Lower lobe of right lung (tissue), 2 donors: ENCODE results near the gene IFIT3. TPM values are rescaled to one million over a fixed set of nuclear protein-coding genes. Genes with fewer than 3 reads are reported as not detected.
A peak's percentile ranks its signal among the peaks of the same experiment; 100 is the strongest.

Source experiments
- ATAC-seq, 2 donors: fragments of 200-7000 bp; cut with Tn5 transposase; one replicate each; pipeline ENCODE4 v1.9.1; 2020 to 2022; ENCODE audit warnings: mild to moderate bottlenecking in 2 of 2, moderate library complexity in 2 of 2
- DNase-seq: peaks from one replicate; pipeline ENCODE4 v3.0.0-alpha.2; 2020
- H3K27ac ChIP-seq: fragments of 200-600 bp; one replicate; pipeline ENCODE4 v1.8.0; 2022
- H3K27me3 ChIP-seq: fragments of 200-600 bp; one replicate; pipeline ENCODE4 v1.8.0; 2022; ENCODE audit warnings: low read depth
- H3K36me3 ChIP-seq: fragments of 200-600 bp; one replicate; pipeline ENCODE4 v1.8.0; 2022; ENCODE audit warnings: mild to moderate bottlenecking
- H3K4me1 ChIP-seq: fragments of 200-600 bp; one replicate; pipeline ENCODE4 v1.8.0; 2022
- H3K4me3 ChIP-seq: fragments of 200-600 bp; one replicate; pipeline ENCODE4 v1.8.0; 2022; ENCODE audit warnings: mild to moderate bottlenecking
- H3K9me3 ChIP-seq: fragments of 200-600 bp; one replicate; pipeline ENCODE4 v1.8.0; 2022
- CTCF ChIP-seq: fragments of 200-600 bp; IDR thresholded peaks from one replicate; pipeline ENCODE4 v1.8.0; 2022; ENCODE audit warnings: antibody characterized with exemption, mild to moderate bottlenecking
- intact Hi-C: fragments of 100-400 bp; cut with DNase I; formaldehyde crosslinking; loops from one replicate; pipeline ENCODE4 v1.11.0; 2022
- total RNA-seq: library from RNA; stranded (reverse); fragmentation: NEBNext Ultra II Directional; extraction: Animal tissue kit (Norgen Biotek cat#: 25700); gene quantifications from one replicate; pipeline ENCODE4 v1.2.1, GENCODE V29; 2021
- donor health status: DM: no; HTN: yes; CAD: no; lungs with severe emphysema.

The IFIT3 gene
- total RNA-seq, 1 donor from 2014 or later: 117 TPM

DNA sequence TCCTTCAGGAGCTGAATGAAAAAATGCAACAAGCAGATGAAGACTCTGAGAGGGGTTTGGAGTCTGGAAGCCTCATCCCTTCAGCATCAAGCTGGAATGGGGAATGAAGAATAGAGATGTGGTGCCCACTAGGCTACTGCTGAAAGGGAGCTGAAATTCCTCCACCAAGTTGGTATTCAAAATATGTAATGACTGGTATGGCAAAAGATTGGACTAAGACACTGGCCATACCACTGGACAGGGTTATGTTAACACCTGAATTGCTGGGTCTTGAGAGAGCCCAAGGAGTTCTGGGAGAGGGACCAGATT, 20.6 kb upstream of the IFIT3 start:
- H3K27ac ChIP-seq: no peak overlapping the region
- H3K36me3 ChIP-seq: peaks cover 36% of the 10 kb centered on the region
- intact Hi-C loops: no loop called here
- ATAC-seq (no peak), DNase-seq (no peak)
- H3K4me3 ChIP-seq: no peak overlapping the region
- peaks cover 25% of the 10 kb centered on the region for H3K4me1 ChIP-seq
- no peaks in the 10 kb centered on the region for H3K9me3 ChIP-seq
- no peak for TF ChIP-seq CTCF
- H3K27me3 ChIP-seq: no peaks in the 10 kb centered on the region

DNA sequence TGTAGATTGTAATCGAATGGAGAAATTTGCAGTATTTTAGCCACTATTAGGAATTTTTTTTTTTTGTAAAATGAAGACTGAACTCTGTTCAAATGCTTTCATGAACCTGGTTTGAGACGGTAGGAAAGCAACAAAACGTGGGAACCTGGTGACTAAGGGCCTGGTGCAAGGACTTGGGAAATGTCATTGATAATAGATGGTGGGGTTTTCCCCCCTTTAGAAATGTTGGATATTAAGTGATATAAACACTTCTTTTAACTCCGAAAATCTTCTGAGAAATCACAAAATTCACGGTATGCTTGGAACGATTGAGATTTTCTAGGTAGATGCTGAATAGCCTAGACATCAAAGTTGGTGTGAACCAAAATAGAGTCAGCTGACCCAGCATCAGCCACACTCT, 19.5 kb upstream of the IFIT3 start:
- DNase-seq (no peak), ATAC-seq (no peak)
- TF ChIP-seq CTCF: no peak
- Histone ChIP-seq H3K9me3 (no peaks in the 10 kb centered on the region), H3K27ac (no peak overlapping the region), H3K36me3 (peaks cover 36% of the 10 kb centered on the region), H3K27me3 (no peaks in the 10 kb centered on the region), H3K4me1 (peaks cover 14% of the 10 kb centered on the region), H3K4me3 (no peak overlapping the region)
- intact Hi-C loops: no loop called here

DNA sequence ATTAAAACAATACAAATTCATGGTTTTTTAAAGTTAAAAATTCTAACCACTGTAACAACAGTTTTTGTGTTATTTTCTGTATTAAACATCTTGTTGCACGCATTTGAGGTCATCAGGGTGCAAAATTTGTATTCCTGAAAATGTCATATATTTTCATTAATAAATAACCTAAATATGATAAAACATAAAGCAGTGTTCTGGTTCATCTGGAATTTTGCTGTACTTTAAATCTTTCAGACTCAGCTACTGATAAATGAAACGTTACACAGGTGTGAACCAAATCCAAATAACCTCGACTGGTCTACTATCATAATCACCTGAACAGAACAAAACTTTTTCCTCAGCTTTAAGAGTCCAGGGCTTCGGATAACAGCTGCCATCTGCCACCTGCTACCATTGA, 19.1 kb upstream of the IFIT3 start:
- H3K4me1 ChIP-seq: peaks cover 9% of the 10 kb centered on the region
- intact Hi-C loops: no loop called here
- H3K9me3 ChIP-seq: no peaks in the 10 kb centered on the region
- ATAC-seq (no peak), DNase-seq (no peak)
- H3K27ac ChIP-seq: no peak overlapping the region
- H3K27me3 ChIP-seq: no peaks in the 10 kb centered on the region
- no peak for TF ChIP-seq CTCF
- no peak overlapping the region for H3K4me3 ChIP-seq
- H3K36me3 ChIP-seq: peaks cover 36% of the 10 kb centered on the region

GRCh38 chr10:89309156-89310055, 18.4 kb upstream of the IFIT3 start:
- Histone ChIP-seq H3K4me3 (no peak overlapping the region), H3K27ac (no peak overlapping the region), H3K36me3 (peaks cover 36% of the 10 kb centered on the region), H3K27me3 (no peaks in the 10 kb centered on the region), H3K4me1 (peaks cover 3% of the 10 kb centered on the region), H3K9me3 (no peaks in the 10 kb centered on the region)
- DNase-seq (no peak), ATAC-seq (no peak)
- no peak for TF ChIP-seq CTCF
- intact Hi-C loops: no loop called here

DNA sequence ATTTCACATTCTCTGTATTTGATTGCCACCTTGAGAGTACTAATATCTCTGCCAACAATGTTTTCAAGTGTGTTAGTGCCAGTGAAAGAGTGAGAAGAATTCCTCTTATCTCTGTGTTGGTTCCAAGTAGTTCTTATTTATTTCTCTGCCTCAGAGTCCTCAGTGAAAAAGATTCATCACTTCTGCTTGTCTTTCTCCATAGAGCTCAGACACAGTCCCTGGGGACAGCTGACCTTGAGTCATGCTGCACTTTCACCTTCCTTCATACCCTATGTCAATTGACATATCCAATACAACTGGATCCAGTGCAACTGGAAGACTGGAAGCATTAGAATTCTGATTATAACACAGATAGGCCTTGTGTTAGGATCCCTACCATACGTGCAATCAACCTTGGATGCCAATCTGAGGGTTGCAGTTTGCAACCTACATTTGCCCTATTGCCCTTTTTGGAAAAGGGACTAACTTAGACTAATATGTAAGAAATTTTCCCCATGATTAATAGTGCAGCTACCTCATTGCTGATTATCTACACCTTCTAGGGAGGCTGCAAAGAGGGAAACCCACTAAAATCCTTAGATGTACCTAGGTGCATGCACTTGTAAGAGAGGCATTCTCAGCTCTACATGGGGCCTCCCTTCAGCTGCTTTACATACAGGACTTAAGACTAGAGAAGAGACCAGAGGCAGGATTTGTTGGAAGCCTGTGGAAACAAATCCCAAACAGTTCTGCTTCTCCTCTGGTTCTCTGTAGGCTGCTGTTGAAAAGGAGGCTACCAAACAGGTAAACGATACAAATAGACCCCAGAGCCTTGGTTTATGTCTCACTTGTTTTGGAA, 17.5 kb upstream of the IFIT3 start:
- intact Hi-C loops: no loop called here
- Histone ChIP-seq H3K27ac (no peak overlapping the region), H3K27me3 (no peaks in the 10 kb centered on the region), H3K9me3 (no peaks in the 10 kb centered on the region), H3K36me3 (peaks cover 36% of the 10 kb centered on the region), H3K4me3 (no peak overlapping the region), H3K4me1 (no peaks in the 10 kb centered on the region)
- ATAC-seq (peak in 1 of 2 donors; percentile 53), DNase-seq (no peak)
- no peak for TF ChIP-seq CTCF
